Daoy (cell line): ENCODE measurements around the gene EEFSEC. TPM values are rescaled to one million over a fixed set of nuclear protein-coding genes. Genes with fewer than 3 reads are reported as not detected.

Experiments used
- DNase-seq: peaks from one replicate; pipeline ENCODE4 v3.0.0-alpha.2; 2015; ENCODE audit warnings: low read depth
- total RNA-seq: library from RNA; depleted of rRNA; stranded (reverse); fragments of >200 nt; shearing (Covaris generic); gene quantifications from 2 replicates; pipeline ENCODE4 v1.2.3, GENCODE V29; 2014

EEFSEC gene
- total RNA-seq, 1 experiment from 2014 or later: 4.4 TPM

DNA sequence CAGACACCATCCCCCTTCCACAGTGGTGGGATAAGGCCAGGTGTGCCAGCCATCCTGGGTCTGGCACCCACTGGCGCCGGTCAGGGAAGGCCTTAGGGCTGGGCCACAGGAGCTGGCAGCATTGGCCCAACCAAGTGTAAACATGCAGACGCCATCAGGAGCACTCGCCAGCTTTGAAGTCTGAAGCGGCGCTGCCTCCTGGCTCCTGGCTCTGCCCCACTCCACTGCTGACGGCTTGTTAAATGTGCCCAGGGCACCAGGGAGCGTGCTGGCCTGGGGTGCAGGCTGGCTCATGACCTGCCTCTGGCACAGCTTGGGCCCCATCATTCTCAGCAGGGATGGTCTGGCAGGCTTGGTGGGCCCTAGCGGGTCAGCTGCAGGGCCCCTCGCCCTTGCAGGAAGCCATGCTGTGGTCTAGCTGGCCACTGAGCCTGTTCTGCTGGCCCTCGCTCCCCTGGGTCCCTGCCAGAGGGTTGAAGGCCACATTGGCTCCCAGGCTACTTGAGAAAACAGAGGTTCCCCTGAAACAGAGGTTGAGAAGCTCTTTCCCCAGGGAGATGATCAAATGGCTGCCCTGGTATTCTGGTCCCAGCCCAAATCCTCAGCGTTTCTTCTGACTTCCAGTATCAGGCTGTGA is 196.8 kb downstream of the EEFSEC start:
- DNase-seq: no peak

DNA sequence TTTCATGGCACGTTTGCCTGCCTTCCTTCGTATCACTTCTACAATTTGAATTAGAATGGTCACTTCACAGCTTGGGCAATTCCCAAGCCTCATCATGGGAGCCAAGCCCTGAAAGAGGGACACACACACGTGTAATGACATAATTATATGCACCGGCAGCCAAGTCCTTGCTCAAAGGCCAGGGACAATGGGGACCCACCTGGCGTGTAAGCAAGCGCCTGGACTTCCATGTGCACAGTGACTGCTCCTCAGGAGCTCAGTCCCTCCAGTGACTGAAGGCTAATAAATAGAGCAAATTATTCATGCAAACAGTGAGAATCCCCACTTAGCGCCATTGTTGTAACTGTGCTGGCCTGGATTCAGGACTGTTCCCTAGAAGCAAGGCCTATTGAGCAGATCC is 198.3 kb downstream of the EEFSEC start:
- no peak for DNase-seq

DNA sequence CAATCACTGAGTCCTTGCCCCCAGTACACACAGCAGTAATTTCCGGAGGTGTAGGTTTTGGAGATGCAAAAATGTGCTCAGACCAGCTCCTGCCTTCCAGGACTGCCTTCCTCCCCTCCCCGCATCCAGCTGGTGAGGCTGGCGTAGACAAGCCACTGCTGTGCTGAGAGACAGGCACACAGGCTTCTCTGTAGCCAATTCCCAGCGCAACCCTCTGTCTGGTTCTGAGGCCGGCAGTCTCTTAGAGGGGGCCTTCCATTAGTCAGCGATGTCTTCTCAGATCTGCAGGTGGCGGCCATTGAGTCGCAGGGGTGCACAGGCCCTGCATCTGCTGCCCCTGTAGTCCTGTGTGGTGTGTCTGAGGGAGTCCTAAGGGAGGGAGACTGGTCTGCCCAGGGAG is 199.0 kb downstream of the EEFSEC start:
- no peak for DNase-seq

DNA sequence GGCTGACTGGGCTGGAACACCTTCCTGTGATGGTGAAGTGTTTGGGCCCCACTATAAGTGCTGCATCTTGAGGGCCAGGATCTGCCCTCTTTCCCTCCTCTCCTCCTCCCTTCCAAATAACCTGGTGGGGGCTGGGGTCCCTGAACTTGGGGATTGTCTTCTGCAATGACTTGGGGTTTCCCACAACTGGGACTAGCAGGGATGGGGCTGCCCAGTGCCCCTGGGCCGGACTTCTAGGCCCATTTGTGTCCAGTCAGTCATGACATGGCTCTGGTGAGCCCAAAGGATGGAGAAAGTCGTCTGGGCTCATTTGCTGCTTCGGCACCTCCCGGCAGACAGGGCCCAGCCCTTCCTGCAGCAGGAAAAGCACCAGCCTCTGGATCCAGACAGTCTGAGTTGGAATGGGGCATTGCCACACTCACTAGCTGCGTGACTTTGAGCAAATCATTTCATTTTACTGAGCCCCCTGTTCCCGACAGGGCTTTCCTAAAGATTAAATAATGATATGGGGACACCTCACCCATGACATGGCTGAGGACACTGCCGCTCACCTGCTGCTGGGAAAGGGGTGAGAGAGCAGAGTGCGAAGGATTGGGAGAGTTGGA is 200.2 kb downstream of the EEFSEC start:
- DNase-seq: no peak

DNA sequence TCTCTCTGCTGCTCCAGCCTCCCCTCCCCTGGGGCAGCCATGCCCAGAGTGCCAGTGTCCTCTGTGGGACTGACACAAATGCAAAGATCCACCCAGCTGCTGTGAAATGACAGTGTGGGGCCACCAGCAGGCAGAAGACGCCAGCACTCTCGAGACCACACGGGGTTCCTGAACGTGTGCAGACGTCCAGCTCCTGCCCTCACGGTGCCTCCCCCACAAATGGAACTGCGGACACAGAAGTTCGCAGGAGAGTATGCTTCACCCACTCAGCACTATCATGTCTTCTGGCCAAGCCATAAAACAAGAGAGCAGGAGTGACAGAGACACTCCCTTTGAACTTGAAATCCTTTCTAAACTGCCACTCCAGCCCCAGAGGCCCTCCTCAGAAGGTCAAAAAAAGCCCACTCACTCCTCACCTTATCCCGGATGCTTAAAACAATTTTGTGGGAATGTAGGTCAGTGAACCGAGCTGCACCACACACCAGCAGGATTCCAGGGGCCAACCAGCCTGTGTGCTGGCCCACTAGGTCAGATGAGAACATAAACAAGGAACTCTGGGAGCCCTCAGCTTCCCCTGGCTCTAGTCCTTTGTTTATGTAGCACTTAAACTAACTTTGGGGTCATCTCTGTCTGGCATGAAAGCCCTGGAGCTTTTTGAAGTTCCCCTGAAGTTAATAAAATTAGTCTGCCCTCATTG is 200.9 kb downstream of the EEFSEC start:
- no peak for DNase-seq

DNA sequence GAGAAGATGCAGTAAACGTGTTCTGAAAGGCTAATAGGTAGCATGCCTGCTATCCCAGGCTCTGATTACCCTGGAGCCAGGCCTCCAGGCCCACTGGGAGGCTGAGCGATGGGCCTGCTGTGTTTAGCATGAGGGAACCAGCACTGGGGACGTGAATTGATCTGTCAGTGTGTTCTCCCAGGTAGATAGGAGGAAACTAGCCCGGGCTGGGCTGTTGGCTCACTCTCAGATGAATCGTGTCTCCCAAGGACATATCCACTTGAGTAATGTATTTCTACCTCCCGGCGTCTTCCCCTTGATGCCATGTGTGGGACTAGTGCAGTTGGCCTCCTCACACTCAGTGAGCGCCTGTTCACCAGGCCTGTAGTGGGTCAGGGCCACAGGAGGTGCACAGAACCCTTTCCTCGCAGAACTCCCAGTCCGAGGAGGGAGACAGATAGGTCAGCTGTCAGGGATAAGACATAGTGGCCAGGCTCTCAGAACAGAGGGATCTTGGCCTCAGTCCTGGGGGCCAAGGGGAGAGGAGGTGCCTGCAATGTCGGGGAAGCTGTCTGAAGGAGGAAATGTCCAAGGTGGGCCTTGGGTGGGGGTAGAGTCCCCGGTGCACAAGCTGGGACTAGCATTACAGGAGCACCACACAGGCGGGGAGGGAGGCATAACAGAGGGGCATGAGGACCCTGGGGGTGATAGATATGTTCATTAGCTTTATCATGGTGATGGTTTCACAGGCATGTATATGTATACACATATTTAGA is 201.7 kb downstream of the EEFSEC start:
- DNase-seq: no peak

DNA sequence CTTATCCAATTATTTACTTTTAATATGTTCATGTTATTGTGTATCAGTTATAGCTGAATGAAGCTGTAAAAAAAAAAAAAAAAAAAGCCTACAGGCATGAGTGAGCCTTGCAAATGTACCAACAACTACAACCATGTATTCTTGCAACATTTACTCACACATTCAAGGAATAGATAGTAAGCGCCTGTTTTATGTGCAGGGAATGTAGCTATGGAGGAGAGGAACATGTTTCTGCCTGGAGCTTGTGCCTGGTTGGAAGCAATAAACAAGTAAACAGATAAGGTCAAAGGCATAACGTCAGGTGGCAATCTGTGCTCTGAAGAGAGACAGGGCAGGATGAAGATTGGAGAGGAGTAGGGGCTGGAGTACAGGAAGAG is 202.2 kb downstream of the EEFSEC start:
- DNase-seq: no peak

DNA sequence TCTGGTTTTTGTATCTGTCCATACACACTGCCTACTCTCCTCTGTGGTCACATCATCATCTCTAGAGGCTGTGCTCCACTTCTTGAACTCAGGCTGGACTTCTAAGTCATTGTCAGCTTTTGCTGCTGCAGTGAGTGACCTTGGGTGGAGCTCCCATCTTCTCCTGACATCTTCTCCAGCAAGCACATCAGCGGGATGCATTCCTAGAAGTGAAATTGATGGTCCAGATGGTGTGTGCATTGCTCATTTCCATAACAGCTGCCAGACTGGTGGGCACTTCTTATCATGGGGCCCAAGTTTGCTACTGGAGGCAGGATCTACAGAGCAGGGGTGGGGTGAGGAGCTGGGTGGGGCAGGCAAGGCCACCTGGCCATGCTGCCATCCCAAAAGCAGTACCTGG is 203.5 kb downstream of the EEFSEC start:
- DNase-seq: no peak

DNA sequence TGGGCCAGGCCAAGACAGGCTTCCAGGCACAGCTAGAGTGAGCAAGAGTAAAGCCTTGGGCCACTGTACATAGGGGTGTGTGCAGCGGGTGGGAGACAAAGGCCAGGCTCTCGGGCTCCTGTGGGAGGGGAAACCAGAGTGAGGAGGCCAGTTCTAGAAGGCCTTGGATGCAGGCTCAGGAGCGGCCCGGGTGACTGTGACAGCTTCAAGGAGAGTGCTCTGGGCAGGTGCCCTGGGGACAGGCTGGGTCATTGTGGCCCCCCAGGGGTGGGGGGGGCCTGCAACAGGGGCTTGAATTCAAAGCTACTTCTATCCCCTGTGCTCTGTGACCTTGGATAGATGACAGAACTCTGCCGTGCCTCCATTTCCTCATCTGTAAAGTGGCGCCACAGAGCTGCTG is 204.3 kb downstream of the EEFSEC start:
- DNase-seq: no peak

DNA sequence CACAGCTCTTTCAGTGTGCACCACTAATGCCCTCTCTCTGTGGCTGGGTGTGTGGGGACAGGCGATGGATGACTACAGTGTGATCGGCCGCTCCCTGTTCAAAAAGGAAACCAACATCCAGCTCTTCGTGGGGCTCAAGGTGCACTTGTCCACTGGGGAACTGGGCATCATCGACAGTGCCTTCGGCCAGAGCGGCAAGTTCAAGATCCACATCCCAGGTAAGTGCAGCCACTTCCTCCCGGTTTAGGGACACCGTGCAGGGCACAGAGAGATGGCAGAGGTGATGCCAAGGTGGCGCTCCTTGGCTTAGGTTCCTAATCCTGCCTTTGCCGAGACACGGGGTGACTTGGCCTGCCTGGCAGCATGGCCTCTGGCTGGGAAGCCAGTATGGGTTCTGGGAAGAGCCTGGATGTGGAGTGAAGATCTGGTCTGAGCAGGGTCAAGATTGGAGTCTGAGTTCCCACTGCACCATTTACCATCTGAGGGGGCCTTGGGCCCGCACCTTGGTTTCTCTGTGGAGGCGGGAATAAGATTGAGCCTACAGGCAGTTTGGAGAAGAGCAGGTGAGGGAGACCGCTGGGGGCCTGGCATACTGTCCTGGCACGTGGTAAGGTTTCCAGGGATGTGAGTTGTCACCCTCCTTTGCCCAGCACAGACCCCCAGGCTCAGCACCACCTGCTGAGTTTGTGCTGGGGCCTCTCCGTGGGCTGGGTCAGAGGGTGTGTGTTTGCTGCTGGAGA is 205.0 kb downstream of the EEFSEC start:
- DNase-seq: no peak

DNA sequence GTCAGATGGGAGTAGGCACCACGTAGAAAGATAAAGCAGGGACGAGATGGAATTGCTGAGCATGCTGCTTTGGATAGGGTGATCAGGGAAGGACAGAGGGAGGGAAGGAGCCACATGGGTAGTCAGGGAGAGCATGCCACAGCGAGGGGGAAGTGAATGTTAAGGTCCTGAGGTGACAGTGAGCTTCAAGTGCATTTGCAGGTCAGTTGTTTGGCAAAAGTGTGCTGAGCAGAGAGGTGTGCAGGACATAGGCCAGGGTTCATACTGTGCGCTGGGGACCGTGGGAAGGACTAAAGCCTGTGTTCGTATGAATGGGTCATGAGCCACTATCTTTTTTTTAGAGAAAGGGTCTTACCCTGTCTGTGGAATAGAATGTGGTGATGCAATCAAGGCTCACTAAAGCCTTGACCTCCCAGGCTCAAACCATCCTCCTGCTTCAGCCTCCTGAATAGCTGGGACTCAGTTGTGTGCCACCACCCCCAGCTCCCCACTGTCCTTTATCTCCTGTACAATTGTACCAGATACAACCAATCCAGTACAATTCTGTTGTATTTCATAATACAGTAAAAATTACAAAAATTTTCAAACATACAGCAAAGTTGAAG is 205.9 kb downstream of the EEFSEC start:
- no peak for DNase-seq

DNA sequence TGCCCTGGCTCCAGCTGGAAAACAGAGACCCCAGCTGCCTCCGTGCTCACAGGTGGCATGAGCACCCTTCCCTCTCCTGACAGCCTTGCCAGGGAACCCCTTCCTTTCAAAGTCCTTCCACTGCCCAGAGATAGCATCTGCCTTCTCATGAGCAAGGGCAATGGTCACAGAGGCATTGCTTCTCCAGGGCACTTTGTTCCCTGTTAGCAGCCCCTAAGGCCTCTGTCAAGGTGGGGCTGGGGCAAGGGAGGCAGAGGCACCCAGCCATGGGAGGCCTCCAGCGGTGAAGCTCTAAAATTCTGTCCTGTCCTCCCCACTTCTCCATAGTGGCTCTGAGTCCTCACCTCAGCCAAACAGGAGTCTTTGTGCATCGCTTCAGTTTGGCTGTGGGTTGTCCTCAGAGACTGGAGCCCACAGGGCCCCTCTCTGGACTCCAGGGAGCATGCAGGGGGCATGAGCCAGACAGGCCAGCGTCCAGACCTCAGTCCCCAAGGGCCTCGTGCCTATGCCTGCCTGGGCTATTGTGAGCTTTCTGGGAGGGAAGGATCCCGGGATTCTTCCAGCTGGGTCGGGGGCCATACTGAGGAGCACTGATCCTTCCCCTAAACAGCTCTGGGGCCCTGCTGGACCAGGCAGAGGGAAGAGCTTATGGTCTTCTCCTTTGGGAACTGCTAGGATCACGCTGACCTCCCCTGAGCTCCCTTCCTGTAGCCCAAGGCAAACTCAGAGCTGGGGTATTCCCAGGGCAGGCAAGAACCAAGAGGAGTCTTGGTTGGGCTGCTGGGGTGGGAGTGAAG is 206.8 kb downstream of the EEFSEC start:
- DNase-seq: no peak

DNA sequence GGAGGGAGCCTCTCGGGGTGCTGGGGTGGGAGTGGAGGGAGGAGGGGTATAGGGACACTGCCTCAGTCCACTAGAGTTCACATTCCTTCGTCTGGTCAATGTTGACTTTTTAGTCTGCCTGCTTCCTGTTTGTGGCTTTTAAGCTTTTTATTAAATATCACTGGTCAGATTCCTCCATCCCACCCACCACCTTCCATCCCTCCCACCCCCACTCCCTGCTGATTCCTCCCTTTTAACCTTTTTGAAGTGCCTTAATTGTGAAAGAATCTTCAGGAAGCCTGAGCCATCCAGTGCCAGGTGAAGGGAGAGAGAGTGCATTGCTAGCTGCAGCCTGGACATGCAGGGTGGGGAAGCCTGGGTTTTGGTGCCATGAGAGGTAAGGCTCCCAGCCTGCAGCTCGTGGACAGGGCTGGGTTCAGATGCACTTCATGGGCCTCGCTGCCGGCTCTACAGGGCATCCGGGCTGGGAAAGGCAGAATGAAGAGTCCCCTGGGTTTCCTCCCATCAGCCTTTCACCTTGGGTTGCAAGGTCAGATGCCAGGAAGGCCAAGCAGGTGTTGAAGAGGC is 207.5 kb downstream of the EEFSEC start:
- DNase-seq: no peak

DNA sequence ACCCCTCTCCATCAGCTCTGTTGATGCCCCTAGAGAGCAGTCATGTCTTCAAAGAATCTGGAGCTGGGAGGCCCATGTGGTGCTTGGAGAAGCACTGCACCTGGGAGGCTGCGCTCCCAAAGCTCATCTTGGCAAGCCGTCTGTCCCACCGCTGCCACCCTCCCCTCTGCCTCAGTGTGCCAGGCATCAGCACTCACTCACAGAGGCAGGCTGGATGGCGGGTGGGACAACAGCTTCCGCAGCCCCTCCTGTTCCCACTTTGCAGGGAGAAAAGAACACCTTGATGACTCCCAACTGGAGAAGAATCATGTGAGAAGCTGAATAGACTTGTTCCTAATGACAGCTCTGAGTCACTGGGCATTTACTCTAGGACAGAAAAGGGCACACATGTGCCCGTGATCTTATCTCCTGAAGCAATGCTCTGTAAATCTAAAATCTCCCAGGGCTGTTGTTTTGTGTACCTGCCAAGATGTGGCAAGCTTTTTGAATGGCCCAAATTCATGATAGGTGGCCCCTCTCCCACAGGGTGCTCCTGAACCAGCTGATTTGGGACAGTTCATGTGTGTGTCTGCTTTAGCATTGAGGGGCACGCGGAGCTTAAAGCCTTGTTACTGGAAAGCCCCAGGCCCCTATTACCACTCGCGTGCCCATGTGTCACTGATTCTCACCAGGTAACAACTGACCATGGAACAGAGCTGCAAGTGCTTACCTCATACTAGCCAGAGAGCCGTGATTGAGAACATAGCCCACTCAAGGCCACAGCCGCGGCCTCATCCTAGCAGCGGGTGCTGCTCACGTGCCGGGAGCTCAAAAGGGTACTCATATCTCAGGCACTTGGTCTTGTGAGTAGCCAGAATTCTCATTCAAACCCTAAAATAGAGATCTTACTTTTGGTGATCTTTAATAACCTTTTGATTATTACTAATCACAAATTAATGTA is 209.0 kb downstream of the EEFSEC start:
- DNase-seq: no peak

DNA sequence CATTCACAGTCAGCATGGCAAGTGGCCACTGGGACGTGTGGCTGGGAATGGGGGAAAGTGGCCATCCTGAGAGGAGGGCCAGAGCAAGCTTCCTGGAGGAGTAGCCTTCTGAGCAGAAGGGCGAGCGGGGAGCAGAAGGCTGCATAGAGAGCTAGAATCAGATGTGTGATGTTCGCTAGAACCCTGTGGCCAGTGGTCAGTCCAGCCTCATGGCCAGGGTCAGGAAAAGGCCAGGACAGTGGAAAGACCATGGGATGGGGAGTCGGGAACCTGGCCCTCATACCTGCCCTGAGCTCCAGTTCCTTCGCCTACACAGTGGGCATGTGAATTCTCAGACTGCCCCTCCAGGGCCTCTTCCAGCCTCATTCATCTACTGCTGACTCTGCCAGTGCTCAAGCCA is 211.0 kb downstream of the EEFSEC start:
- DNase-seq: no peak

DNA sequence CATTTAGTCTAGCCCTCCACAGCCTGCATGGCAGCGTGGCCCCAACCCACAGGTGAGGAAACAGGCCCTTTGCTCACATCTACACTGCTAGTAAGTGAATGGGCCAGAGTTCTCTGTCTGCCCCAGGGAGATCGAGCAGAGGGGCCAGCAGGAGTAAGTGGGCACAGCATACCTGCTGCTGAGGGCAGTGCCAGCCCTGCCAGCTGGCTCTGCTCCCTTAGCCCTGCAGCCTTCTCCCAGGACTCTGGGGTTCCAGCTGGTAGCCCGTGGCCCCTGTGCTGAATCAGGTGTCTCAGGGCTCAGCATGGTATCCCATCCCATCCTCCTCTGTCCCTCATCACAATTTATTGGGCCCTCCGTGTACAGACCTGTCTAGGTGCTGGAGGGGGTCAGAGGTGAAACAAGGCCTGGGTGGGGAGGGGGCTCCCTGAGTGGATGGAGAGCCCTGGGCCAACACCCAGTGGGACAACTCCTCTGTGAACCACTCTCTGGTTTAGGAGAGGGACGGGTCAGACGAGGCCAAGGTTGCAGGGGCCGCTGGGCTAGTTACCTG is 211.6 kb downstream of the EEFSEC start:
- no peak for DNase-seq

DNA sequence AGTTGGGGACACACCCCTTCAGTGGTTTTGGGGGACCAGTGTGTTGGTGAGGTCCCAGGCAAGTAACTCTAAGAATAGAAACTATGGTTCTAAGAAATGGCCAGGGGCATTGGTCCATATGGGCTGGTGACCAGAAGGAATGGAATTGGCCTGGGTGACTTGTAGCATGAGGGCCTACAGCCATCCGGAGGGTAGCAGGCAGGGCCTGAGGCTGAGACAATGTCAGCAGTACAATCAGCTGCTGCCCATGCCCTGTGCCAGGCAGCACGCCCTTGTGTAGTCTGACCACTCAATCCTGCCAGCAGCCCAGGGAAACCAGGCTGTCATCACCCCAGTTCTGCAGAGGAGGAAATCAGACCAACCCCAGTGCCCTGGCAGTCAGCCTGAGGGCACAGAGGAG is 212.9 kb downstream of the EEFSEC start:
- no peak for DNase-seq

DNA sequence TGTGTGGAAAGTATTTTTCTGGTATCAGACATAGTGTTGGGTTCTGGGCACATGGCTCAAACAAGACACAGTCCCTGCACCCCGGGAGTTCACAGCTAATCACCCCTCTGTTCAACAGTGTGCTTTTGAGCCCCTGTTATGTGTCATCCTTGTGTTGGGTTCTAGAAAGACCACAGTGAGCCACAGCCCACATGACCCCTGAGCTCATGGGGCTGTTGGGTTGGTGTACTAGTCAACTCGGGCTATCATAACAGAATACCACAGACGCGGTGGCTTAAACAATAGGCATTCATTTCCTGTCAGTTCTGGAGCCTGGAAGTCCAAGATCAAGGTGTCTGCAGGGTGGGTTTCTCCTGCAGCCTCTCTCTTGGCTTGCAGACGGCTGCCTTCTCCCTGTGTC is 213.4 kb downstream of the EEFSEC start:
- peak; percentile 29 for DNase-seq

DNA sequence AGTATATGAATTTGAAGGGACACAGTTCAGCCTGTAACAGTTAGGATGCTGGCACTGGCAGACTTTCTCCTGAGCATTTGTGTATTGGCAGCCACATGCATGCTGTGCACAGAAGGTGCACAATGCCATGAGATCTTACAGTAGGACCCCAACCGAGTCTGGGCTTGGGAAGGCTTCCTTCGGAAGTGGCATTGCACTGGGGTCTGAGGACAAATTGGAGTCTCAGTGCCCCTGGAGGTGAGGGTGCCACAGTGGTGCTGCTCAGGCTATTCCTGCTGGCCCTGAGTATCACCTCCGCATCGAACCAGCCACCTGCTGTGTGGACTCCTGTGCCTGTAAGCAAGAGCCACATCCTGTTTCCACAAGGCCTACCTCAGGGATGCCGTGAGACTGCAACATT is 213.9 kb downstream of the EEFSEC start:
- no peak for DNase-seq
